Adrenal gland (tissue), 12 donors: ENCODE data around the gene ZNF669. TPM values are rescaled to one million over a fixed set of nuclear protein-coding genes. Genes with fewer than 3 reads are reported as not detected.
"Not testable (repeated sequence)": the region's sequence is repeated elsewhere in the genome, so short reads cannot be mapped to it uniquely, and the experiment has no call there.

ENCODE experiments used
- DNase-seq, 7 donors: peaks; one replicate each; pipeline ENCODE4 v3.0.0-alpha.2; 2019 to 2020
- H3K27ac ChIP-seq, 5 donors: fragments of 200-600 bp; sonication (generic) in 4 of 5; 1 replicate in 3 of 5; 2 replicates in 2 of 5; pipeline versions ENCODE4 v1.5.1 to v1.8.0; 2016 to 2020; ENCODE audit warnings: mild to moderate bottlenecking in 1 of 5
- H3K27me3 ChIP-seq: fragments of 200-600 bp; 2 replicates; pipeline ENCODE4 v1.8.0; 2021
- H3K36me3 ChIP-seq, 2 donors: fragments of 200-600 bp; replicated peaks in 1 of 2; 1 replicate in 1 of 2; 2 replicates in 1 of 2; pipeline versions ENCODE4 v1.5.1 to v1.8.0; 2018 to 2022
- H3K4me1 ChIP-seq, 2 donors: fragments of 200-600 bp; replicated peaks in 1 of 2; 1 replicate in 1 of 2; 2 replicates in 1 of 2; pipeline versions ENCODE4 v1.5.1 to v1.8.0; 2018 to 2021
- H3K4me3 ChIP-seq, 4 donors: fragments of 200-600 bp; sonication (generic) in 3 of 4; one replicate each; pipeline ENCODE4 v1.5.1; 2016 to 2018
- H3K9me3 ChIP-seq, 3 donors: fragments of 200-600 bp; sonication (generic) in 1 of 3; replicated peaks in 1 of 3; 1 replicate in 2 of 3; 2 replicates in 1 of 3; pipeline versions ENCODE4 v1.5.1 to v1.8.0; 2016 to 2021
- POLR2A ChIP-seq, 2 donors: fragments of 450-650 bp; IDR thresholded peaks; one replicate each; pipeline ENCODE4 v1.6.1; 2017; ENCODE audit warnings: antibody characterized with exemption in 2 of 2, mild to moderate bottlenecking in 2 of 2, moderate library complexity in 1 of 2
- WGBS, 4 donors: extraction: QIAGEN DNeasy Blood & Tissue Kit in 2 of 4; methylation state at CpG; one replicate each; pipeline versions ENCODE4 v1.1.5 to v1.1.7; 2013 to 2017; 5-methylcytosine and 5-hydroxymethylcytosine counted together
- intact Hi-C, 2 donors: fragments of 100-400 bp; cut with DNase I; formaldehyde crosslinking; loops; one replicate each; pipeline versions ENCODE4 v1.14.1 to v1.15.0; 2022 to 2023
- polyA plus RNA-seq, 3 donors: library from polyadenylated mRNA; stranded (reverse); fragments of 200-250 nt in 2 of 3; fragments of 350-450 nt in 1 of 3; fragmentation: Illumina TruSeq in 1 of 3; extraction: RNeasy Lipid Tissue Mini Kit (QIAGEN cat#74804) in 1 of 3; gene quantifications; one replicate each; pipeline ENCODE4 v1.2.3, GENCODE V29; 2013 to 2014
- total RNA-seq, 9 donors: library from RNA; depleted of rRNA in 4 of 9; stranded (reverse); fragments of >200 nt in 4 of 9; fragments of 120-200 nt in 1 of 9; fragmentation: NEBNext Ultra II Directional in 1 of 9; extraction: Animal tissue kit (Norgen Biotek cat#: 25700) in 1 of 9; gene quantifications; one replicate each; pipeline versions ENCODE4 v1.1.0 to v1.2.4, GENCODE V29; 2013 to 2023
- TF ChIP-seq, protein P1 (sequence below), 6 experiments: fragments of 450-650 bp in 4 of 6; fragments of 200-600 bp in 2 of 6; sonication (generic) in 1 of 6; IDR thresholded peaks; 1 replicate in 5 of 6; 2 replicates in 1 of 6; pipeline versions ENCODE4 v1.5.1 to v1.8.0; 2016 to 2021; ENCODE audit warnings: antibody characterized with exemption in 6 of 6, mild to moderate bottlenecking in 2 of 6, moderate library complexity in 1 of 6
- donor health status: healthy with polysubstance abuse.
- donor health status: Bipolar disorder and iron deficiency.
- donor health status: DM: yes; HTN: yes; CAD: no.
- donor health status: DM: no; HTN: no; CAD: no.
- donor health status: DM: no; HTN: no; CAD: no.
- donor health status: DM: yes; HTN: yes; CAD: no.

The ZNF669 gene
- total and polyA plus RNA-seq, 12 donors: 1.2 to 11.3 (median 5.1) TPM

DNA sequence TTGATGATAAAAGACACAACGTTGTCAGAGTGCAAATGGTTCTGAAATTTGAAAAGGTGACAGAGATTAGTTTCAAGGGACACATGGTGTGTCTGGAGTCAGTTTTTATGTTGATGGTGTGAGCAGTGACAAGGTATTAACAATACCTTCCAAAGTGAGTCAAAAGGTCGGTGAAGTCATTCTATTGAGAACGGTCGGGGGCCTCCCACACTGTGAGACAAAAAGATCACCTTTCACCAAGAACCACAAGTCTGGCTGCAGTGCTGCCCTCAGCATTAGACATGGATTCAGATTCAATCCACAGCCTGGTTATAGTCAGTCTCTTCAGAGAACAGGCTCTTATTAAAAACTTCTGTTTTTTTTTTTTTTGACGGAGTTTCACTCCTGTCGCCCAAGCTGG is 41.1 kb upstream of the ZNF669 start:
- Histone ChIP-seq H3K27ac (no peak overlapping the region), H3K4me3 (no peak overlapping the region), H3K36me3 (no peaks in the 10 kb centered on the region), H3K9me3 (peaks cover 0 to 56% (median 0%) of the 10 kb centered on the region in 3 donors), H3K4me1 (no peaks in the 10 kb centered on the region), H3K27me3 (no peaks in the 10 kb centered on the region)
- intact Hi-C loops: no loop called here
- no peak for TF ChIP-seq POLR2A (IDR thresholded peaks at IDR 0.05)
- TF ChIP-seq, protein P1, sequence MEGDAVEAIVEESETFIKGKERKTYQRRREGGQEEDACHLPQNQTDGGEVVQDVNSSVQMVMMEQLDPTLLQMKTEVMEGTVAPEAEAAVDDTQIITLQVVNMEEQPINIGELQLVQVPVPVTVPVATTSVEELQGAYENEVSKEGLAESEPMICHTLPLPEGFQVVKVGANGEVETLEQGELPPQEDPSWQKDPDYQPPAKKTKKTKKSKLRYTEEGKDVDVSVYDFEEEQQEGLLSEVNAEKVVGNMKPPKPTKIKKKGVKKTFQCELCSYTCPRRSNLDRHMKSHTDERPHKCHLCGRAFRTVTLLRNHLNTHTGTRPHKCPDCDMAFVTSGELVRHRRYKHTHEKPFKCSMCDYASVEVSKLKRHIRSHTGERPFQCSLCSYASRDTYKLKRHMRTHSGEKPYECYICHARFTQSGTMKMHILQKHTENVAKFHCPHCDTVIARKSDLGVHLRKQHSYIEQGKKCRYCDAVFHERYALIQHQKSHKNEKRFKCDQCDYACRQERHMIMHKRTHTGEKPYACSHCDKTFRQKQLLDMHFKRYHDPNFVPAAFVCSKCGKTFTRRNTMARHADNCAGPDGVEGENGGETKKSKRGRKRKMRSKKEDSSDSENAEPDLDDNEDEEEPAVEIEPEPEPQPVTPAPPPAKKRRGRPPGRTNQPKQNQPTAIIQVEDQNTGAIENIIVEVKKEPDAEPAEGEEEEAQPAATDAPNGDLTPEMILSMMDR (IDR thresholded peaks at IDR 0.05): no peak
- DNase-seq: no peak
- WGBS, 4 donors: 91 to 98% (median 92%) methylated on average over 6 of the region's 6 CpGs

DNA sequence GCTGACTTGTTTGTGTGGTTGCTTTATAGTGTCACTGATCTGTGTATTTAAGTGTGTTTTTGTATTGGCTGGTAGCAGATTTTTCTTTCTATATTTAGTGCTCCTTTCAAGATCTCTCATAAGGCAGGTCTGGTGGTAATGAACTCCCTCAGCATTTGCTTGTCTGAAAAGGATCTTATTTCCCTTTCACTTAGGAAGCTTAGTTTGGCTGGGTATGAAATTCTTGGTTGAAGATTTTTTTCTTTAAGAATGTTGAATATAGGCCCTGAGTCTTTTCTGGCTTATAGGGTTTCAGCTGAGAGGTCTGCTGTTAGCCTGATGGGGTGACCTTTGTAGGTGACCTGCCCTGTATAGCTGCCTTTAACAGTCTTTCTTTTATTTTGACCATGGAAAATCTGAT is 35.4 kb upstream of the ZNF669 start:
- H3K36me3 ChIP-seq, H3K27me3 ChIP-seq, H3K27ac ChIP-seq, intact Hi-C loops, DNase-seq, H3K4me1 ChIP-seq, H3K4me3 ChIP-seq: not testable (repeated sequence)
- peaks cover 0 to 64% (median 0%) of the 10 kb centered on the region in 3 donors for H3K9me3 ChIP-seq

DNA sequence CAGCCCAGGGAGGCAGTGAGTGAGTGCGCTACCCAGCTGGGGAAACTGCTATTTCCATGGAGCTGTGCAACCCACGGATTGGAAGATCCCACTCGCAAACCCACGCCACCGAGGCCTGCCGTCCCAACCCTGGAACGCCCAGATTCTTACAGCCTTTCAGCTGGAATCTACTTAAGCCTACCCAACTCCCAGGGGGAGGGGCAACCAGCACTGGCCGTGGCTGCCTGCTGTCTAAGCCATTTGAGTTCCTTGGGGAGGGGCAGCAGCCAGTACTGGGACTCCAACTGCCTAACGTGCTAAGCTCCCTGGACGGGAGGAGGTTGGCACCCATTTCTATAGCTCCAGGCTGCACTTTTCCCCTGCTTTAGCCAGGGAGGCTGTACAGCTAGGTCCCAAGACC is 27.1 kb upstream of the ZNF669 start:
- no peak for DNase-seq
- 89 to 97% (median 97%) methylated on average over 7 to 10 of the region's 10 CpGs for WGBS, 4 donors
- Histone ChIP-seq H3K27me3 (no peaks in the 10 kb centered on the region), H3K27ac (no peak overlapping the region), H3K4me1 (no peaks in the 10 kb centered on the region), H3K36me3 (no peaks in the 10 kb centered on the region), H3K9me3 (peaks cover 0 to 13% (median 0%) of the 10 kb centered on the region in 3 donors), H3K4me3 (no peak overlapping the region)
- no peak for TF ChIP-seq POLR2A (IDR thresholded peaks at IDR 0.05)
- TF ChIP-seq, protein P1 (IDR thresholded peaks at IDR 0.05): no peak
- intact Hi-C loops: no loop called here

DNA sequence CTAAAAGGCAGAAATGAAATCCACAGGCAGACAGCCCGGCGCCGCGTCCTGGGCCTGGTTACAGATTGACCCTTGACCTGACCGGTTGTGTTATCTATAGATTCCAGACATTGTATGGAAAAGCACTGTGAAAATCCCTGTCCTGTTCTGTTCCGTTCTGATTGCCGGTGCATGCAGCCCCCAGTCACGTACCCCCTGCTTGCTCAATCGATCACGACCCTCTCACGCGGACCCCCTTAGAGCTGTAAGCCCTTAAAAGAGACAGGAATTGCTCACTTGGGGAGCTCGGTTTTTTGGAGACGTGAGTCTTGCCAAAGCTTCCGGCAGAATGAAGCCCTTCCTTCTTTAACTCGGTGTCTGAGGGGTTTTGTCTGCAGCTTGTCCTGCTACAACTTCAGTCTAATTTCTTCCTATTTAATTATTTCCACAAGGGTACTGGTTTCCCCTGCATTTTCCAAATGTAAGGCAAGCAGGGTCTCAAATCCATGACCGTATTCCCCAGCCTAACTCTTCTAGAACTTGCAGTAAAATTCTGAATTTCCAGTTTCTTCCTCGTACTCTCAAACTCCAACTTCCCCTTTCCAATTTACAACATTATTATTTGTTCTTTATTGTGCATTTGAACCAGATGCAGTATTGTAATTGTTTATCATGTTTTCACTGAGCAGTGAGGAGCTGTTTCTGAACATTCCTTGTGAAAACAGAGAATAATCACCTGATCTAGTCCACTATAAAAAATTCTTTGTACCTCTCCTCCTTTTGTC is 23.5 kb upstream of the ZNF669 start:
- intact Hi-C loops, DNase-seq, H3K4me1 ChIP-seq, H3K27me3 ChIP-seq, H3K36me3 ChIP-seq, H3K9me3 ChIP-seq: not testable (repeated sequence)
- H3K4me3 ChIP-seq: peak overlapping the region in 1 of 4 donors; percentile 42
- peak overlapping the region in 1 of 5 donors; percentile 49 for H3K27ac ChIP-seq
- WGBS, 4 donors: 54 to 90% (median 58%) methylated on average over 9 to 12 of the region's 18 CpGs

DNA sequence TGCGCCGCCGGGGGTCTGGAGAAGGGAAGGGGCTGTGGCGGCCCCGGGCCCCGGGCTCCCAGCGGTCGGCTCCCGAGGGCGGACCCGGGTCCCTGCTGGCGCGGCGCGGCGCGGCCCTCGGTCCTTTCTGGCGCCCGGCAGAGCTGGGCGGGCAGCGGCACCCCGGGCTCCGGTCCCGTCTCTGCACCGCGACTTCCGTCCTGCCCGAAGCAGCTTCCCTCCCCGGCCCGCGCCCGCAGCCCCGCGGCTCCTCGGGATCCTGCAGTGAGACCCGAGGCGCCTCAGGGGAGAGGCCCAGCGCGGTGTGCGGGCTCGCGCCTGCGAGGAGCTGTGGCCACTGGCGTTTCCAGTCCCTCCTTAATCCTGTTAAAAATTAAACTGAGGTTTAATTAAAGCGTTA is 22.4 kb upstream of the ZNF669 start:
- intact Hi-C loops: not testable (repeated sequence)
- WGBS, 4 donors: no CpG with 5 or more reads among the region's 46 CpGs

DNA sequence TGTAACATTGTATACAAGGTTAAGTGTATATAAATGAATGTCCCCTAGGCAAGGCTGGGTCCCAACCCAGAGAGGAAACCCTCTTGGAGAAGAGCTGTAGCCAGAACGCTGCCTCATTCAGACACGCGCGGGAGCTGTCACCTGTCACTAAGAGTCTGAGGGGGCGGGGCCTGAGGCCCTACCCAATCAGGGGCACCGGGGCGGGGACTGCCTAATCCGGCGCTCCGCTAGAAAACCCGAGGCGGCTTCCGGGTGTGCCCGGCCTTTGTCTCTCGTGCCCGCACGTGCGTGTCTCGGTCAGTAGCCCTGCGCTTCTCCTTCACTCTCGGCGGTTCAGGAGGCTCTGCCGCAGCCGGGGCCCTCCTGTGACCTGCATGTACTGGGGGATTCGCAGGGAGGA is 22.0 kb upstream of the ZNF669 start:
- H3K4me3 ChIP-seq, H3K36me3 ChIP-seq, H3K27me3 ChIP-seq, DNase-seq, H3K27ac ChIP-seq, intact Hi-C loops, H3K4me1 ChIP-seq, H3K9me3 ChIP-seq: not testable (repeated sequence)
- WGBS, 4 donors: no CpG with 5 or more reads among the region's 25 CpGs

More for the DNA sequence above, 22.4 kb upstream of the ZNF669 start:
- H3K4me3 ChIP-seq, DNase-seq, H3K36me3 ChIP-seq, H3K27ac ChIP-seq, H3K9me3 ChIP-seq, H3K4me1 ChIP-seq, H3K27me3 ChIP-seq: not testable (repeated sequence)
